Eye (tissue), 1 donor: ENCODE results near the gene ALG8.
A peak's percentile ranks its signal among the peaks of the same experiment; 100 is the strongest.

Source experiments
- DNase-seq: peaks from one replicate; pipeline ENCODE4 v3.0.0-alpha.2; 2015

Gene ALG8

GRCh38 chr11:78158987-78159652, 19.7 kb upstream of the ALG8 start:
- no peak for DNase-seq

GRCh38 chr11:78156127-78156844, 16.9 kb upstream of the ALG8 start:
- DNase-seq, result peak; percentile 17

DNA sequence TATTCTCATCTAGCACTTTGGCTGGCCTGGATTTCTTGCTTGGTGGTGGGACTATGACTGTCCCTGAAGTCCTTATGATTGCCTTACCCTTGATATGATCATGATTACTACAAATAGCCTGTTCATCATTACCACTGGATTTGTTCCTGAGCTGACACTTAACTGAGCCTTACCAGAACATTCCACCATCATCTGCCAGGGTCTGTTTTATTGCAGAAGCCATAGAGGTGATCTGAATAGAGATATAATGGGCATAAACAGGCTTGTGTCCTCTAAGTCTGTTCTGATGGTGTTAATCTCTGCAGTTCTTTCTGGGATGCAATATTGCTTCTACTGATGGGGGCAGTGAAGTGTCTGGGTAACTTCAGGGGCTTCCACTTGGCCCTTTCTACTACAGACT, 12.4 kb upstream of the ALG8 start:
- no peak for DNase-seq

GRCh38 chr11:78150754-78151153, 11.3 kb upstream of the ALG8 start:
- no peak for DNase-seq

DNA sequence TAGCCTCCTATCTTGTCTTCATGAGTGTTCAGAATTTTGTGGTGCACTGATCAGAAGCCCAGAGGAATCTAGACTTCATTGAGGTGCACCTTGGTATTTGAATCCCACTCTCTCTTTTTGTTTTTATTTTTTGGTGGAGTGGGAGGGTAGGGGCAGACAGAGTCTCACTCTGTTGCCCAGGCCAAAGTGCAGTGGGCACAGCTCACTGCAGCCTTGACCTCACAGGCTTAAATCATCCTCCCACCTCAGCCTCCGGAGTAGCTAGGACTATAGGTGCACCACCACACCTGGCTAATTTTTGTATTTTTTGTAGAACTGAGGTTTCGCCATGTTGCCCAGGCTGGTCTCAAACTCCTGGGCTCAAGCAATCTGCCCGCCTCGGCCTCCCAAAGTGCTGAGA, 10.9 kb upstream of the ALG8 start:
- no peak for DNase-seq

- no peak for DNase-seq
Measured at GRCh38 chr11:78149646-78150045, 10.2 kb upstream of the ALG8 start.

- DNase-seq, result no peak
Measured at GRCh38 chr11:78147807-78148206, 8.4 kb upstream of the ALG8 start.

- no peak for DNase-seq
Measured at GRCh38 chr11:78145511-78146025, 6.1 kb upstream of the ALG8 start.

DNA sequence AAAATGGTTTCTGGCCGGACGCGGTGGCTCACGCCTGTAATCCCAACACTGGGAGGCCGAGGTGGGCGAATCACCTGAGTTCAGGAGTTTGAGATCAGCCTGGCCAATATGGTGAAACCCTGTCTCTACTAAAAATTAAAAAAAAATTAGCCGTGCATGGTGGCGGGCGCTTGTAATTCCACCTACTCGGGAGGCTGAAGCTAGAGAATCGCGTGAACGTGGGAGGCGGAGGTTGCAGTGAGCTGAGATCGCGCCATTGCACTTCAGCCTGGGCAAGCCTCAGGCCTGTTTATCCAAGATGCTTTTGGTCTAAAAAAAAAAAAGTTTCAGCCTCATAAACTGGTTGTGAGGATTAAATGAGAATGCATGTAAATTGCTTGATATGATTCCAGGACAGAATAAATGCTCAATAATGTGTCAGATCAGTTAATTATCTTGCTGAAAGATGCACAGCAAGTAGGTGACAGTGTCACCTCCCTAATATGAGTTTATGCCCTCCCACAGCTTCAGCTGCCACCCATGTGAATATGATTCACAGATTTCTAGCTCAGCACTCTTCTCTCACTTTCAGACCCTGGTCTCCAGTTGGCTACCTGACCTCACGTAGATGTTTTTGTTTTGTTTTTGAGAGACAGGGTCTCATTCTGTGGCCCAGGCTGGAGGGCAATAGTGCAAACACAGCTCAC, 1.1 kb upstream of the ALG8 start:
- no peak for DNase-seq

DNA sequence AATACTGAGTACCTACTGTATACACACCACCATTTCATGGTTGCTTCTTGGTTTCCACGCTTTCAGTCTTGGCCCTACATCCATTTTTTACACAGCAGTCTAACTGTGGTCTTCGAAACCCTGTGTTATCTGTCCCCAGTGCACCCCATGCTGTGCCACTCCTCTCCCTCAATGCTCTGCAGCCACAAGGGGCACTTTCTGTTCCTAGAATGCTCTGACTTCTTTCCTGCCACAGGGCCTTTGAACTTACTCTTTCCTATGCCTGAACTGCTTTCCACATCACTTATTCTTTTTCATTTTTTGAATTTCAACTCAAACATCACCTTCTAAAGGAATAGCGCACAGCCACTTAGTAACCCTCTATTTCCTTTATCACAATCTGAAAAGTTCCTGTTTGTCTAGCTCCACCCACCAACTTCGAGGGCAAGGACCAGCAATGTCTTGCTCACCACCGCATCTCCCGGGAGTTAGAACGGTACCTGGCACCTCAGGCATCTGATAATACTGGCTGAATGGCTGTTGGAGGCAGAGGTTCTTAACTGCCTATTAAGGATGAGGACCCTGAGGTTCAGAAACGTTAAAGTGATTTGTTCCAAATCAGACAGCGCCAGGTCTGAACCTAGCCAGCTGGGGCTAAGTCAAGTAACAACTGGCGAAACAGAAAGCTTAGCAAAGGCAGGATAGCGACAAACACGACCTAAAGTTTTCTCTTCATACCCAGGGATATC, 568 bp downstream of the ALG8 start:
- no peak for DNase-seq

DNA sequence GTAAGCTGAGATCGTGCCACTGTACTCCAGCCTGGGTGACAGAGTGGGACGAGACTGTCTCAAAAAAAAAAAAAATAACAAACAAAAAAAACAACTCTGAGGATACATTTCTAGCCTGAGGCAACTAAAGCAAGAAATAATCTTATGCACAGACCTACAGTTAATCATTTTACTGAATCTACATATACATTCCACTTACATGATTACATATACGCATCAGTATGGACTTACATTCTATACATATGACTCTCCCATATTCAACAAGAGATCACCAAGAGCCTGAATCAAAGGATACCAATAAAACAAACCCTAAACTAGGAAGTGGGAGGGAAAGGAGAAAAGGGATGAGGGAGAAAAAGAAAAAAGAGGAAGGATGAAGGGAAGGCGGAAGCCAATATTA, 1.1 kb downstream of the ALG8 start:
- DNase-seq, result no peak

DNA sequence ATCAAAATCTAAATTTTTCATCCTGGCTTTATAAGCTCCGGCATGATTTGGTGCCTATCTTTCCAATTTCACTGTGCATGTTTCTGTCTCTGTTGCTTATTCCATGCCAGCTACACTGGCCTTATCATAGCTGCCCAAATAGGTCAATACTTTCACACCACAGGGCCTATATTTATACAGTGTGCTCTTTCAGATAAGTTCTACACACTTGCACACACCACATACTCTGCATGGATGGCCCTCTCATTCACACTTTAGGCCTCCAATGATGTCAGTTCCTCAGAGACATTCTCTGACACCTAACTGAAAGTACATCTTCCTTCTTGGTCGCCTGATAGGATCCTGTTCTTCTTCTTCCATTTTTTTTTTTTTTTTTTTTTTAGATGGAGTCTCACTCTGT, 7.0 kb downstream of the ALG8 start:
- no peak for DNase-seq

DNA sequence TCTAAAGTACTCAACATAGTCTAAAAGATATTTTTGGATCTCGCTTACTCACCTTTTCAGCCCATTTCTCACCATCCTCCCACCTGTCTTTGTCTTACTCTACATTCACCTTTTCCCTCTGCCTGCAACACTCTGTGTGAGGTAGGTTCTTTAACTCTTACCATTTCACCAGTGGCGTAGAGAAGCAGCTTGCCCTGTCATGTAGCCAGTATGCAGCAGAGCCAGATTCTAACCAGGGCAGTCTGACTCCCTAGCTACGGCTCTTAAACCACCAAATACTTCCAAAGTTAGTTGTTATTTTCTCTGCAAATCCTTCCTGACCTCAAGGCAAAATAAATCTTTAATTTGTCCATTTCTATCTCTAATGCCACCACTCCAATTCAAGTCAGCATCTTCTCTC, 7.5 kb downstream of the ALG8 start:
- no peak for DNase-seq

DNA sequence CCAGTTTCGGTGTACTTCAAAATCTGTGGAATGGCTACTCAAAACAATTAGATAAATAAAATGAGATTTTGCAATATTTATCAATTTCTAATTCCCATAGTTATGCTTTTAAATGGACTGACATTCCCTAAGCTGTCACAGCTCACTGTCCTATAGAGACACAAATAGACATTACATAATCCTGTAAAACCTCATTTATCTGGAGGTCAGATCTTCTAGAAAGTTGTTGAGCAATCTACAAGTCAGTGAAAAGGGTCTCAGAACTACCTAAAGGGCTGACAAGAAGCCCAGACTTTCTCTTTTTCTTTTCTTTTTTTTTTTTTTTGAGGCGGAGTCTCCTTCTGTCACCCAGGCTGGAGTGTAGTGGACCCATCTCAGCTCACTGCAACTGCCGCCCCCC, 12.0 kb downstream of the ALG8 start:
- DNase-seq, result no peak

DNA sequence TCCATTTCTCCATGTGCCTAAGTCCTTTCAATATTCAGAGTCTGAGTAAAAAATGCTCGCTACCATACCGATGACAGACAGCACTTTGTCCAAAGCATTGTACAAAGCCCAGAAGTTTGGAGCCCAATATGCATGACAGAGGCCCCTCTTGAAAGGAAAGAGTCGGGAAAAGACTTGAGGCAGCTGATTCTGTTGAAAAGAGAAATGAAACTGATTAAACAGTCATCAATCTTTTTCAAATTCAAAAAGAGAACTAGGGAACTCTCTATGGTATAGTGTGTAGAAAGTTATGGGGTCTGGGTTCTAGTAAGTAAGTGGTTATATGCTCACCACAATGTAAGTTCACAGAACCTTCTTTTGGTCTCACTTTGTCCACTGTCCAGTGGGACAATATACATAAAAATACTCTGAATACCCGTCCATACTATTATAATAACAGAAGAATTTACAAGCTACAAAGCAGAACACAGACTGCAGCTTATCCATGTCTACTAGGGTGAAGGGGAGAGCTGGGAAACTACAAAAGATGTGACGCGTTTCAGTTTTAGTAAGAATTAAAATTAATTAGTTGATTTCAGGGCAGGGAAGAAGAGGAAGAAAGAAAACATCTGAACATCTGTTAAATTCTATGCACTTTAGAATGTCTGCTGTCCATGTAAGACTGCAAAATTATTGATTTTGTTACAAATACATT, 26.7 kb downstream of the ALG8 start:
- DNase-seq, result no peak

- no peak for DNase-seq
Measured at GRCh38 chr11:78111298-78111697, 28.1 kb downstream of the ALG8 start.

DNA sequence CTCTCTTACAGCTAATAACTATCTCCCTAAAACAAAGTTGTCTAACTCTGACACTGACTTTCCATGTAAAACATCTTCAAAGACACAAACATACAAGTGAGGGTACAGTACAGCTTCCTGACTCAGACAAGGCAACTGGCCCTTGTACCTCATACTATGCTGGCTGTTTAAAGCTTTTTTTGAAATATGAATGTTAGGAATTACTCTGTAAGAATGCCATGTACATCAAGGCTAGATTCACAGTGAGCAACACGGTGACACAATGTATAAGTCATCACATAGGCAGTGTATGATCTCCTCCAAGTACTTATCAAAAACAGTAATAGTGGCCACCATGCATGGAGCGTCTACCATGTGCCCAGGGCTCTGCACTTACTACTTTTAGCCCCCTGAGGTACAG, 28.6 kb downstream of the ALG8 start:
- DNase-seq, result no peak

DNA sequence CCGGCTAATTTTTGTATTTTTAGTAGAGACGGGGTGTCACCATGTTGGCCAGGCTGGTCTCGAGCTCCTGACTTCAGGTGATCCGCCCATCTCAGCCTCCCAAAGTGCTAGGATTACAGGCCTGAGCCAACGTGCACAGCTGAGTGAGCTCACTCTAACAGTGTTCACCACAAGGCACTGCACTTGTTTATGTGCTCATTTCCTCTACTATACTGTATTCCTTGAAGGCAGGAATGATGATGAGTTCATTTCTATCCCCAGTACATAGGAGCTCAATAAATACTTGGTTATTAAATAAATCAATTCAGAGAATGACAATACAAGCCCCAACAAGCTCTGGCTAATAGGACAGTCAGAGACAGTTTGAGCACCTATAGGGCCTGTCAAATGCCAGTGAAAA, 29.1 kb downstream of the ALG8 start:
- DNase-seq, result no peak

DNA sequence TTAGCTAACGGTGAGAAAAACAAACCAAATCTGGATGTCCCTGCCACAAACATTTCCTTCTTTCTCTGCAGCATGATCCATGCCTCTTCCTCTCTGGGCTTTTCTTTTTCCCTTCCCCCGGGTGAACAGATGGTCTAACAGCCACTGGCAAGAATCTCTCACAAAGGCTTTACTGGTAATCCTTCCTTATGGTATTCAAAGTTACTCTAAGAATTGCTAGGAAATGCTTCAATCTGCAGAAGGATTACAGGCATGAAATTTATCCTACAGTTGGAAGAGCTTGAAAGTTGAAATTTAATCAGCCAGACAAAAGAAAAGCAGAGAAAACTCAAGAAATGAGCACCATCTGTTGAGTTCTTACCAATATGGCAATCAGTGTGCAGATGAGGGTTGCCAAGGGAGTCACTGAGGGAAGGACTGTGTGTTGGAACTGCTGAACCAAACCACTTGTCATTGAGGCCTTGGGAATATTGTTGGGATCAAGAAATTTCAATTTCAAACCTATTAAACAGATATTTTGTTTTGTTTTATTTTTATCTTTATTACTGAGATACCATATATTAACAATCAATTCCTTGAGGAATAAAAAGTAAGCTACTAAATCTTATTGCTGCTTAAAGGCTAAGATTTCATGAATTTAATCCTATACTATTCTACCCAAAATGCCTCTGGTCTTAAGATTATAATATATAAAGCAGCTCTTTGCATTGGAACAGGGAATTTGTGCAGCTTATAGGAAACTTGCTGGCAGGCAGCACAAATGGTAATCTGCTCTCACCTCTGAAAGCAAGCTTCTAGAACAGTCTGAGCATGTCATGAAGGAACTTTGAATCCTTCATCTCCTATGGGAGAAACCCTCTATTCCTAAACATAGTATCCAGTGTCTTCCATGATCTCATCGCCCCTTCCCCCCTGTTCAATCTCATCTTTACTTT, 30.1 kb downstream of the ALG8 start:
- peak; percentile 70 for DNase-seq

DNA sequence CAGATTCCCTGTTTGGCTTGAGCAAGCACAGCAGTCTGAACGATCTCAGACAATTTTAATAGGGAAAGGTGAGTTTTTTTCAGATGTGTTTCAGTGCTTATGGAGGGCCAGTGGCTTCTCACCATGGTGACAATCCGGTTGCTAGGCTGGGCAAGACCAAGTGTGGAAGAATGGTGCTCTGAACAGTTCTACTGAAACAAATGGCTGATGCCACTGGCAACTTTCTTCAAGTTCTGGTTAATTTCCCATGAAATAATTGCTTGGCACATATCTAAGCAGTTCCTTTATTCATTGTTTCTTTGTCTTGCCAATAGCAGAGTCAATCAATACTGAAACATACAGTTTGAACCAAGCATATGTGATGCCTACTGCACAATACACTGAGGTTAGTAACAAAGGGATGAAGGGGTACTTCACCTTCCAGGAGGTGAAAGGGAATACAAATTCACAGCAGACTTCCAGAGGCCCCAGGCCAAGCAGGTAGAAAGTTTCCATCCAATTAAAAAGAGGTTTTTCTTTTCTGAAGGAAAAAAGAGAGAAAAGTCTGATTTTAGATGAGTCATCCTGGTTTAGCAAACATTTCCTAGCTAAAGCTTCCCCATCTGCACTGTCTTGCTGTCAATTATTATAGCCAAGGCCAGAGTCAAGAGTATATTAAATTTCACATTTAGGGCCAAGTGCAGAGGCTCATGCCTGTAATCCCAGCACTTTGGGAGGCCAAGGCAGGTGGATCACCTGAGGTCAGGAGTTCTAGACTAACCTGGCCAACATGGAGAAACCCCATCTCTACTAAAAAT, 38.6 kb downstream of the ALG8 start:
- no peak for DNase-seq

GRCh38 chr11:78100261-78100660, 39.2 kb downstream of the ALG8 start:
- no peak for DNase-seq
